OCI-LY1 (cell line): Measurements from ENCODE around the gene XYLT1.

Source experiments
- H2AFZ ChIP-seq: fragments of 200-600 bp; sonication (generic), shearing (Covaris generic); 2 replicates; pipeline ENCODE4 v1.6.0; 2014; ENCODE audit warnings: antibody characterized with exemption, mild to moderate bottlenecking, low read length
- H3F3A ChIP-seq: fragments of 200-600 bp; sonication (generic), shearing (Covaris generic); 2 replicates; pipeline ENCODE4 v1.6.0; 2014; ENCODE audit warnings: mild to moderate bottlenecking, antibody characterized with exemption, low read length, moderate library complexity; ENCODE audit not compliant: insufficient read depth
- H3K27ac ChIP-seq: fragments of 200-600 bp; sonication (generic); 2 replicates; pipeline ENCODE4 v1.5.1; 2014; ENCODE audit warnings: low read length, mixed run types, mild to moderate bottlenecking, low read depth; ENCODE audit not compliant: poor library complexity, severe bottlenecking
- H3K27me3 ChIP-seq: fragments of 200-600 bp; sonication (generic); 2 replicates; pipeline ENCODE4 v1.6.0; 2014; ENCODE audit warnings: antibody characterized with exemption, mild to moderate bottlenecking, low read length, moderate library complexity; ENCODE audit not compliant: insufficient read depth
- H3K36me3 ChIP-seq: fragments of 200-600 bp; sonication (generic); 2 replicates; pipeline ENCODE4 v1.6.1; 2014; ENCODE audit warnings: mild to moderate bottlenecking, antibody characterized with exemption, low read length, moderate library complexity, mixed read lengths; ENCODE audit not compliant: insufficient read depth
- H3K4me1 ChIP-seq: fragments of 200-600 bp; sonication (generic); 2 replicates; pipeline ENCODE4 v1.5.1; 2014; ENCODE audit warnings: mild to moderate bottlenecking, low read length, moderate library complexity; ENCODE audit not compliant: insufficient read depth, severe bottlenecking
- H3K4me2 ChIP-seq: fragments of 200-600 bp; sonication (generic), shearing (Covaris generic); 2 replicates; pipeline ENCODE4 v1.6.1; 2014; ENCODE audit warnings: low read length
- H3K4me3 ChIP-seq: fragments of 200-600 bp; sonication (generic); 2 replicates; pipeline ENCODE4 v1.5.1; 2014; ENCODE audit warnings: low read length, low read depth, mild to moderate bottlenecking, mixed read lengths; ENCODE audit not compliant: poor library complexity, severe bottlenecking
- H3K79me2 ChIP-seq: fragments of 200-600 bp; shearing (Covaris generic); 2 replicates; pipeline ENCODE4 v1.6.1; 2016; ENCODE audit warnings: mixed run types, low read length, mixed read lengths; ENCODE audit not compliant: insufficient read depth
- H3K9ac ChIP-seq: fragments of 200-600 bp; sonication (generic), shearing (Covaris generic); 2 replicates; pipeline ENCODE4 v1.6.1; 2014; ENCODE audit warnings: mild to moderate bottlenecking, low read length, mixed read lengths
- H3K9me2 ChIP-seq: fragments of 200-600 bp; sonication (generic), shearing (Covaris generic); 2 replicates; pipeline ENCODE4 v1.6.1; 2014; ENCODE audit warnings: low read depth, mild to moderate bottlenecking, low read length, mixed read lengths
- H3K9me3 ChIP-seq: fragments of 200-600 bp; shearing (Covaris generic); 2 replicates; pipeline ENCODE4 v1.6.1; 2014; ENCODE audit warnings: low read length, mixed read lengths
- H4K20me1 ChIP-seq: fragments of 200-600 bp; sonication (generic), shearing (Covaris generic); 2 replicates; pipeline ENCODE4 v1.6.0; 2016; ENCODE audit warnings: mild to moderate bottlenecking, low read length; ENCODE audit not compliant: insufficient read depth
- EZH2 ChIP-seq: fragments of 200-600 bp; sonication (generic), shearing (Covaris generic); IDR thresholded peaks from 2 replicates; pipeline ENCODE4 v1.8.0; 2017; ENCODE audit warnings: borderline replicate concordance, mixed run types, mild to moderate bottlenecking, antibody characterized with exemption, low read length, moderate library complexity, mixed read lengths
- TF ChIP-seq, protein P1 (sequence below): fragments of 200-600 bp; sonication (generic), shearing (Covaris generic); IDR thresholded peaks from 2 replicates; pipeline ENCODE4 v1.5.1; 2017; ENCODE audit warnings: mild to moderate bottlenecking, antibody characterized with exemption, low read length, moderate library complexity, mixed read lengths

The XYLT1 gene

DNA sequence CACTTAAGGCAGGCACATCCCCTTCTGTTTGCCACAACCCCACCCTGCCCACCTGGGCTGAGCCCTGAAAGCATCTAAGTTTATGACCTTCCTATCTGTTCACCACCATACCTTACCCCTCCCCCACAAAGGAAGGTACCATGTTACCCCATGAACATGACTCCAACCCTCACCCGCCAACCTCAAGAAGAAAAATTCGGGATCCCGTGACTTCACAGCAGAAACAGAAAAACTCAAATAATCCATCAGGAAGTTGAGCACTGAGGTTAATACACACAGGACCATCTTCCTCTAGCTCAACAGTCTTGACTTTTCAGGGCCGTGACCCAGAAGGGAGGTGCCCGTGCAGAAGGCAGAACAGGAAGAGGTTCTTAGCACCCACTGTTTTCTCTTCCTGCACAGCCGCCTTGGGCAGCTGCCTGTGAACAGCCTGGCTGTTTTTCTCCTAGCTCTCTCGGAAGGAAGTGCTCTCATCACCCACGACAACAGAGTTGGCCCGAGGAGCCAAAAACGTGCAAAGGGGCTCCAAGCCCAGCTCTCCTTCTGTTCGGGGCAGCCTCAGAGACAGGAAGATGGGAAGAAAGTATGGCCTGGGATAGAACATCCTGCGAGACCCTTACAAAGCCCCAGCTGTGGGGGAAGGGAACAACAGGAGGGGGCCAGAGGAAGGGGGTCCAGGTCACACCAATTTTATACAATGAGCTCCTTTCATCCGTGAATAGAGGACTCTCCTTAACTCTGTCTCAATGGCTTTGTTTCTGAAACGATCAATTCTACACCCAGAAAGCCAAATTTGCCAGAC is 101.1 kb downstream of the XYLT1 start:
- Histone ChIP-seq H3K36me3 (peaks cover 8% of the 10 kb centered on the region; the same call in 1 of the 2 replicates), H3K4me3 (peak overlapping the region; percentile 48), H3K4me1 (peaks cover 90% of the 10 kb centered on the region), H3K27me3 (no peaks in the 10 kb centered on the region), H3K9ac (peak overlapping the region; percentile 58), H3K27ac (peak overlapping the region; percentile 96), H3F3A (peaks cover 3% of the 10 kb centered on the region; the same call in 1 of the 2 replicates), H3K9me2 (no peaks in the 10 kb centered on the region), H3K4me2 (peak overlapping the region; percentile 77), H2AFZ (no peak overlapping the region), H3K79me2 (peaks cover 8% of the 10 kb centered on the region; the same call in 1 of the 2 replicates), H4K20me1 (no peaks in the 10 kb centered on the region), H3K9me3 (no peaks in the 10 kb centered on the region)
- no peak for TF ChIP-seq EZH2
- TF ChIP-seq, protein P1, sequence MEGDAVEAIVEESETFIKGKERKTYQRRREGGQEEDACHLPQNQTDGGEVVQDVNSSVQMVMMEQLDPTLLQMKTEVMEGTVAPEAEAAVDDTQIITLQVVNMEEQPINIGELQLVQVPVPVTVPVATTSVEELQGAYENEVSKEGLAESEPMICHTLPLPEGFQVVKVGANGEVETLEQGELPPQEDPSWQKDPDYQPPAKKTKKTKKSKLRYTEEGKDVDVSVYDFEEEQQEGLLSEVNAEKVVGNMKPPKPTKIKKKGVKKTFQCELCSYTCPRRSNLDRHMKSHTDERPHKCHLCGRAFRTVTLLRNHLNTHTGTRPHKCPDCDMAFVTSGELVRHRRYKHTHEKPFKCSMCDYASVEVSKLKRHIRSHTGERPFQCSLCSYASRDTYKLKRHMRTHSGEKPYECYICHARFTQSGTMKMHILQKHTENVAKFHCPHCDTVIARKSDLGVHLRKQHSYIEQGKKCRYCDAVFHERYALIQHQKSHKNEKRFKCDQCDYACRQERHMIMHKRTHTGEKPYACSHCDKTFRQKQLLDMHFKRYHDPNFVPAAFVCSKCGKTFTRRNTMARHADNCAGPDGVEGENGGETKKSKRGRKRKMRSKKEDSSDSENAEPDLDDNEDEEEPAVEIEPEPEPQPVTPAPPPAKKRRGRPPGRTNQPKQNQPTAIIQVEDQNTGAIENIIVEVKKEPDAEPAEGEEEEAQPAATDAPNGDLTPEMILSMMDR: no peak

DNA sequence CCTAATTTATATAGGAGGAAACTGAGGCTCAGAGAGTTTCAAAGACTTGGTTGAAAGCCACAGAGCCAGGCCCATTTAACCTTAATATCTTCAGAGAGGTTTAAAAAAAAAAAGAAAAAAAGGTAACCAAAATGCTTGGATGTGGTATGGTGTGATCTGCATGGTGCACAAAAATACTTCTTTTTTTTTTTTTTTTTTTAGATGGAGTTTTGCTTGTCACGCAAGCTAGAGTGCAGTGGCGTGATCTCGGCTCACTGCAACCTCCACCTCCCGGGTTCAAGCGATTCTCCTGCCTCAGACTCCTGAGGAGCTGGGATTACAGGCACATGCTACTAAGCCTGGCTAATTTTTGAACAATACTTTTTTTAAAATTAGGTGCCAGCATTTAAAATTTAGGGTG is 101.8 kb downstream of the XYLT1 start:
- no peaks in the 10 kb centered on the region for H4K20me1 ChIP-seq
- peaks cover 3% of the 10 kb centered on the region; the same call in 1 of the 2 replicates for H3F3A ChIP-seq
- peak overlapping the region; percentile 77 for H3K4me2 ChIP-seq
- H3K4me3 ChIP-seq: peak overlapping the region; percentile 48
- no peaks in the 10 kb centered on the region for H3K9me2 ChIP-seq
- H3K36me3 ChIP-seq: peaks cover 8% of the 10 kb centered on the region; the same call in 1 of the 2 replicates
- no peaks in the 10 kb centered on the region for H3K9me3 ChIP-seq
- peak overlapping the region; percentile 96 for H3K27ac ChIP-seq
- 0 out of 2 replicates have a peak, but pooled peaks cover 11% of the 10 kb centered on the region for H3K79me2 ChIP-seq
- H3K27me3 ChIP-seq: no peaks in the 10 kb centered on the region
- no peak for TF ChIP-seq EZH2
- TF ChIP-seq, protein P1: no peak
- no peak overlapping the region for H2AFZ ChIP-seq
- peak overlapping the region; percentile 58 for H3K9ac ChIP-seq
- peaks cover 90% of the 10 kb centered on the region for H3K4me1 ChIP-seq

DNA sequence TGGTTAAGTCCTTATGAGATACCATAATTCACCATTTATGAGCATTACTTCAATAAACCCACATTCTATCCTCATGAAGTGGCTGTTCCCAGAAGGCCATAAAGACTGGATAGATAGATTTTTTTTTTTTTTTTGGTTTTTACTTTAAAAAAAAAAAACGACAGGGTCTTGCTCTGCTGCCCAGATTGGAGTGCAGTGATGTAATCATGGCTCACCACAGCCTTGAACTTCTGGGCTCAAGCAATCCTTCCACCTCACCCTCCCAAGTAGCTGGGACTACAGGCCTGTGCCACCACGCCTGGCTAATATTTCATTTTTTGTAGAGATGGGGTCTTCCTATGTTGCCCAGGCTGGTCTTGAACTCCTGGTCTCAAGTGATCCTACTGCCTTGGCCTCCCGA is 102.3 kb downstream of the XYLT1 start:
- no peaks in the 10 kb centered on the region for H3K9me2 ChIP-seq
- H4K20me1 ChIP-seq: no peaks in the 10 kb centered on the region
- 0 out of 2 replicates have a peak, but pooled peaks cover 13% of the 10 kb centered on the region for H3K79me2 ChIP-seq
- peak overlapping the region; percentile 96 for H3K27ac ChIP-seq
- H3K9ac ChIP-seq: peak overlapping the region; percentile 58; the same call in 1 of the 2 replicates
- no peaks in the 10 kb centered on the region for H3K27me3 ChIP-seq
- no peak overlapping the region for H2AFZ ChIP-seq
- H3K4me1 ChIP-seq: peaks cover 93% of the 10 kb centered on the region
- H3K36me3 ChIP-seq: peaks cover 8% of the 10 kb centered on the region; the same call in 1 of the 2 replicates
- 0 out of 2 replicates have a peak, but pooled peaks cover 3% of the 10 kb centered on the region for H3F3A ChIP-seq
- peak overlapping the region; percentile 48 for H3K4me3 ChIP-seq
- H3K4me2 ChIP-seq: peak overlapping the region; percentile 77
- no peaks in the 10 kb centered on the region for H3K9me3 ChIP-seq
- TF ChIP-seq, protein P1: no peak
- TF ChIP-seq EZH2: no peak
